C4-2B (cell line): ENCODE measurements around the gene HIVEP3.

Experiments used
- CTCF ChIP-seq: fragments of 450-650 bp; conservative IDR thresholded peaks from 2 replicates; pipeline ENCODE4 v1.5.1; 2017; ENCODE audit warnings: mild to moderate bottlenecking
- ZFX ChIP-seq: fragments of 450-650 bp; IDR thresholded peaks from 2 replicates; pipeline ENCODE4 v1.6.1; 2017

GRCh38 chr1:41659159-41659495 lies 259.6 kb downstream of the HIVEP3 start:
- TF ChIP-seq CTCF (no peak), ZFX (no peak)
